AG04449 (cell line): ENCODE measurements around the gene SFR1.
A peak's percentile ranks its signal among the peaks of the same experiment; 100 is the strongest.

Experiments
- CTCF ChIA-PET: fragments of 350-600 bp; formaldehyde crosslinking; extraction: SDS; loops from one replicate; lab custom pipeline; 2021; ENCODE audit warnings: antibody characterized with exemption; lab: Yijun Ruan, JAX
- POLR2A ChIA-PET: fragments of 400-600, 350-600 bp; formaldehyde crosslinking; extraction: SDS; loops from one replicate; lab custom pipeline; 2020; ENCODE audit warnings: antibody characterized with exemption, inconsistent platforms; lab: Yijun Ruan, JAX
- DNase-seq: peaks from one replicate; pipeline ENCODE4 v3.0.0-alpha.2; 2010; ENCODE audit warnings: low read depth, low spot score
- H3K4me3 ChIP-seq: 2 replicates; pipeline ENCODE4 v1.5.1; 2011; ENCODE audit warnings: low read depth, mild to moderate bottlenecking, control low read depth, low read length
- TF ChIP-seq, protein P1 (sequence below): IDR thresholded peaks from one replicate; pipeline ENCODE4 v1.5.1; 2011; ENCODE audit warnings: mild to moderate bottlenecking, moderate library complexity, low read length, control low read depth, inconsistent platforms; ENCODE audit not compliant: insufficient read depth; ENCODE audit errors: missing control alignments

Gene SFR1

DNA sequence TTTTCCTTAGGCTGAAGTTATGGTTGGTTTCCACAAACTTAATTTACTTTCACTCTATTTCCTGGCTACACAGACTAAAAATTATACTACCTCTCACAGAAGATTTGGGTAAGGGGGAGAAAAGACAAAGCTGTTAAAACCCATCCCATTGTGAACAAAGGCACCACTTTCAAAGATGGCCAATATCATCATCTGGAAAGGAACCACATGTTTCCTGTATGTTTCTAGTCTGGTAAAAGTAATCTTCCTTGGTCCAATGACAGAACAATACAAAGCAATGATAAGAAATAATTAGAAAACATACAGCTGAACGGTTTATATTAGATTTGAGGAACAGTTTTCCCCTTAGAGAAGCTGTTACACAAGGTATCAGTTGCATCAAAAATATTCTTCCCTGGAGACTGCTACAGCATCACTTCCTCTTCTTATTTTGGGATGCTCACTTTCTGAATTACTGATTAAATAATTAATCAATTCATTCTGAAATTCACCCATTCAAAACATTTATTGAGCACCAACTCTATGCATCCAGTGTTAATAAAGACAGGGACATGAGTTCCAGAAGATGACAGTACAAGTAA is 8.5 kb upstream of the SFR1 start:
- H3K4me3 ChIP-seq = no peak overlapping the region
- TF ChIP-seq, protein P1, sequence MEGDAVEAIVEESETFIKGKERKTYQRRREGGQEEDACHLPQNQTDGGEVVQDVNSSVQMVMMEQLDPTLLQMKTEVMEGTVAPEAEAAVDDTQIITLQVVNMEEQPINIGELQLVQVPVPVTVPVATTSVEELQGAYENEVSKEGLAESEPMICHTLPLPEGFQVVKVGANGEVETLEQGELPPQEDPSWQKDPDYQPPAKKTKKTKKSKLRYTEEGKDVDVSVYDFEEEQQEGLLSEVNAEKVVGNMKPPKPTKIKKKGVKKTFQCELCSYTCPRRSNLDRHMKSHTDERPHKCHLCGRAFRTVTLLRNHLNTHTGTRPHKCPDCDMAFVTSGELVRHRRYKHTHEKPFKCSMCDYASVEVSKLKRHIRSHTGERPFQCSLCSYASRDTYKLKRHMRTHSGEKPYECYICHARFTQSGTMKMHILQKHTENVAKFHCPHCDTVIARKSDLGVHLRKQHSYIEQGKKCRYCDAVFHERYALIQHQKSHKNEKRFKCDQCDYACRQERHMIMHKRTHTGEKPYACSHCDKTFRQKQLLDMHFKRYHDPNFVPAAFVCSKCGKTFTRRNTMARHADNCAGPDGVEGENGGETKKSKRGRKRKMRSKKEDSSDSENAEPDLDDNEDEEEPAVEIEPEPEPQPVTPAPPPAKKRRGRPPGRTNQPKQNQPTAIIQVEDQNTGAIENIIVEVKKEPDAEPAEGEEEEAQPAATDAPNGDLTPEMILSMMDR = no peak
- ChIA-PET CTCF (interaction anchor here (2.3 kb wide), 1 partner anchor 8 kb away, joined by 16 read pairs; the partner anchor contains the start of gene SFR1), POLR2A (no interaction called here)
- DNase-seq = no peak

DNA sequence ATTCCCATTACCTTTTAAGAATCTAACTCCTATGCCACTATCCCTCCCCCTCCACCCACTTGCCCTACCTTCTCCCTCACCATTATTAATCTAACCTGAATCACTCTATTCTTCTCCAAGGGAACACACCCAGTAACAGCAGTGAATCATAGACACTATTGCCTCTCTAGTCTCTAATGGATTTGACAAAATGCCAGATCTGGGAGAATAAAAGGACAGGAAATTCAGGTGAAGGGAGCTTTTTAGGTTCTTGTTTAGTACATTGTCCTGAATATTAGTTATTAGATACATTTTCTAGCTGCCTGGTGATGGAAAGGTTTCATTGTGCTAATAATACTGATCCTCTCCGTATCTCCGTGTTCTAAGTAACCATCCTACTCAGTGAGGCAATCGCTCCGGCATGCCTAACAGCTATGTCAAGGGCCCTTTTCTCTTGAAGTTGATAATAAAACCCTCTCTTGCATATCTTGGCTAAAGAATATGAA is 4.1 kb upstream of the SFR1 start:
- no peak overlapping the region for H3K4me3 ChIP-seq
- ChIA-PET CTCF (interaction anchor here (0.9 kb wide), 1 partner anchor 9 kb away, joined by 4 read pairs; no protein-coding TSS in a partner anchor), POLR2A (no interaction called here)
- TF ChIP-seq, protein P1 = no peak
- no peak for DNase-seq

DNA sequence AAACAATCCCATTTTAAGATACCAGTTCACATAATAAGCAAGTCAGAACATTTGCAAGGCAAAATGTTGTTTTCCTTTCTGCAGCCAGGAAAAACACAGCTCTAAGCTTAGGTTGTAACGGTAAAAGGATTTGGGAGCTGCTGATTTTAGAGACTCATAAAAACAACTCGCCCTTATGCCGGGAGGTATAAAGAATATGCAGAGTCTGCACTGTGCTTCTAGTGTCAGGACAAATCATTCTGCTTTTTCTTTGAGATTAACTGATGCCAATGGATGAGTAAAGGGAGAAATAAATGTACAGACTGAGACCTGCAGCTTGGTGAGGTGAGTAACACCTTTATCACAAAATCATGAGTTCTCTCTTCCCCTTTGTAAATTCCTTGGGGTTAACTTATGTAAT is 2.0 kb upstream of the SFR1 start:
- no peak overlapping the region for H3K4me3 ChIP-seq
- CTCF ChIA-PET = interaction anchor here (1.0 to 10.6 kb wide), 8 partner anchors 7 to 233 kb away, joined by 4 to 148 read pairs (median 12); no protein-coding TSS in a partner anchor
- no peak for DNase-seq
- POLR2A ChIA-PET = no interaction called here
- TF ChIP-seq, protein P1 = no peak

DNA sequence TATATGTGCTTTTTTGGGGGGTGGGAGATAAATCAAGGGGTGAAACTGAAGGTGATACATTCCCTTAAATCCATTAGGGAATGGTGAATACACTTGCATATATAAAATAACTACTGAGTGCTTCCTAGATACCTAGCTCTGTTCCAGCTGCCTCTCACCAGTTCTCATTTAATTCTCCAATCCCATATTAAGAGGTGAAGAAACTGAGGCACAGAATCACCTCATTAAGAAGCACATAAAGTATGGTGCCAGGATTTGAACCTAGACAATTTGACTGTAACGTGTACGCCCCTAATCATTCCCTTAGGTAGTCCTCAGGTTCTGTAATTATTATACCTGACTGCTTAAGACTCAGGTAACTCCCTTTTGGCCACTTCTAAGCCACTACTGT is 1.5 kb upstream of the SFR1 start:
- DNase-seq = no peak
- POLR2A ChIA-PET = interaction anchor here (0.6 to 1.7 kb wide), 7 partner anchors 11 to 232 kb away, joined by 3 to 19 read pairs (median 6); no protein-coding TSS in a partner anchor
- CTCF ChIA-PET = interaction anchor here (1.0 to 10.6 kb wide), 22 partner anchors 8 to 406 kb away, joined by 3 to 148 read pairs (median 7); no protein-coding TSS in a partner anchor
- TF ChIP-seq, protein P1 = no peak
- H3K4me3 ChIP-seq = peak overlapping the region; percentile 32

DNA sequence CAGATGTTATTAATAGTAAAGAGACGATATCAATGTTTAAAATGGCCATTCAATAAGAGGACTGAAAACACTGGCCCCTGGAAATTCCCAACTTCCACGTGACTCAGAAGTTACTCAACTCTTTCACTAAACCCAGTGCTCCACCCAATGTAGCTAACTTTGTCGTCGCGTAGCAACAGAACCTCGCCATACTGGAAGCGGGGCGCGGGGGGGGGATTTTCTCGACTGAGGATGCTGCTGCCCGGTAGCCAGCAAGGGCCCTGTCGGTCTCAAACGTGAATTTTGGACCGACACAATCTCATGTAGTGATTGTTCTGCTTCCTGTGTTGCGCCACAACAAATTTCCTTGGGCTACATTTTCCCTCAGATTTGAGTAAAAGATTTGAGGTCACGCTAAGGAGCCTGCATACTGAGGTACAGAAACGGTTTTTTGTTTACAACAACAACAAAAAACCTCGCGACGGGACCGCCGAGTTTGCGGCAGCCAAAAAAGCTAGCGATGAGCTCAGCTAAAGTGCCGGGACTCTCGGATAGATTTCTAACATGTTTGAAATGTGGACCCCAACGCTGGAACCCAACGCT is 977 bp upstream of the SFR1 start:
- H3K4me3 ChIP-seq = peak overlapping the region; percentile 73
- POLR2A ChIA-PET = interaction anchor here (0.6 to 1.8 kb wide), 12 partner anchors 11 to 233 kb away, joined by 3 to 19 read pairs (median 4); partner anchors contain the start of gene GSTO1
- TF ChIP-seq, protein P1 = no peak
- DNase-seq = peak; percentile 82
- CTCF ChIA-PET = interaction anchor here (0.7 to 10.6 kb wide), 47 partner anchors 8 to 408 kb away, joined by 3 to 148 read pairs (median 4); partner anchors contain the start of genes CFAP43 and SLK
